Measurements from ENCODE around the gene MED12L. TPM values are rescaled to one million over a fixed set of nuclear protein-coding genes. Genes with fewer than 3 reads are reported as not detected.

MED12L gene
- total and polyA plus RNA-seq, 10 of the 15 experiments (the other 5 are each of a cell fraction or from before 2014, with no cell fraction given), result 0.01 to 0.06 (median 0.03) TPM; not detected in 2

- no TSS peak for BruUV-seq (replicated peaks)
- Histone ChIP-seq H3K79me2 (ENCODE audit: control insufficient read depth, insufficient read depth, low read length) (no peaks in the 10 kb centered on the region), H2AFZ (ENCODE audit: control insufficient read depth, low read depth, low read length) (no peak within 1 kb of the TSS), H3K9ac (ENCODE audit: control insufficient read depth, insufficient read depth, low read length) (no peak within 1 kb of the TSS), H3K36me3 (ENCODE audit: control insufficient read depth in 2 of 2, insufficient read depth in 2 of 2, low read length in 1 of 2) (no peaks in the 10 kb centered on the region), H3K4me3 (no peak within 1 kb of the TSS), H3K4me1 (ENCODE audit: control insufficient read depth, insufficient read depth, low read length) (no peaks in the 10 kb centered on the region), H4K20me1 (ENCODE audit: control insufficient read depth, insufficient read depth) (no peaks in the 10 kb centered on the region), H3K4me2 (ENCODE audit: control insufficient read depth, insufficient read depth) (no peak within 1 kb of the TSS), H3K9me3 (replicated peaks; ENCODE audit: control insufficient read depth, insufficient read depth, low read length) (no peaks in the 10 kb centered on the region), H3K27ac (ENCODE audit: control insufficient read depth, insufficient read depth) (no peak within 1 kb of the TSS), H3K27me3 (replicated peaks in 1 of 2; ENCODE audit: control insufficient read depth in 2 of 2, insufficient read depth in 2 of 2, low read length in 1 of 2) (0 out of 4 replicates have a peak, but pooled peaks cover 0 to 3% of the 10 kb centered on the region in 2 experiments)
- WGBS (ENCODE audit: insufficient coverage, insufficient replicate concordance, low lambda C conversion rate, missing lambda C conversion rate), result 90% methylated on average over 1 of the region's 1 CpG
- in situ Hi-C loops (cut with MboI), result no loop called here
- ChIA-PET CTCF (interaction anchor here (0.7 to 2.5 kb wide), 3 partner anchors 32 to 510 kb away, joined by 3 to 12 read pairs (median 3); no protein-coding TSS in a partner anchor), RAD21 (ENCODE audit: unreplicated experiment) (no interaction called here), SMC1A (ENCODE audit: uncharacterized antibody, unreplicated experiment) (no interaction called here), POLR2A (no interaction called here)
- DNase-seq (ENCODE audit: low read depth, low spot score) (no peak), FAIRE-seq (no peak), ATAC-seq (no peak)
- no peak for TF ChIP-seq SREBF2 (IDR thresholded peaks at IDR 0.05; ENCODE audit: low read length)
- TF ChIP-seq SREBF1 (IDR thresholded peaks at IDR 0.05; ENCODE audit: low read length), result no peak
- intact Hi-C loops (cut with micrococcal nuclease; ENCODE audit: unreplicated experiment), result no loop called here
Observed at GRCh38 chr3:151329363-151329762, 243.9 kb downstream of the MED12L start, which contains the start of gene P2RY13. TSS of gene P2RY13 (minus strand) at chr3:151329549. CDS start at chr3:151329528, 21 bp downstream.

GRCh38 chr3:151330379-151330778 lies 244.9 kb downstream of the MED12L start:
- ATAC-seq (no peak), FAIRE-seq (no peak), DNase-seq (ENCODE audit: low read depth, low spot score) (no peak)
- SMC1A ChIA-PET (ENCODE audit: uncharacterized antibody, unreplicated experiment), result no interaction called here
- Histone ChIP-seq H3K4me1 (ENCODE audit: control insufficient read depth, insufficient read depth, low read length) (no peaks in the 10 kb centered on the region), H3K27me3 (replicated peaks in 1 of 2; ENCODE audit: control insufficient read depth in 2 of 2, insufficient read depth in 2 of 2, low read length in 1 of 2) (0 out of 4 replicates have a peak, but pooled peaks cover 0 to 3% of the 10 kb centered on the region in 2 experiments), H4K20me1 (ENCODE audit: control insufficient read depth, insufficient read depth) (no peaks in the 10 kb centered on the region), H3K36me3 (ENCODE audit: control insufficient read depth in 2 of 2, insufficient read depth in 2 of 2, low read length in 1 of 2) (no peaks in the 10 kb centered on the region), H3K79me2 (ENCODE audit: control insufficient read depth, insufficient read depth, low read length) (no peaks in the 10 kb centered on the region), H3K27ac (ENCODE audit: control insufficient read depth, insufficient read depth) (no peak overlapping the region), H3K4me3 (no peak overlapping the region), H3K4me2 (ENCODE audit: control insufficient read depth, insufficient read depth) (no peak overlapping the region), H3K9ac (ENCODE audit: control insufficient read depth, insufficient read depth, low read length) (no peak overlapping the region), H3K9me3 (replicated peaks; ENCODE audit: control insufficient read depth, insufficient read depth, low read length) (no peaks in the 10 kb centered on the region), H2AFZ (ENCODE audit: control insufficient read depth, low read depth, low read length) (no peak overlapping the region)
- RAD21 ChIA-PET (ENCODE audit: unreplicated experiment), result no interaction called here
- CTCF ChIA-PET, result interaction anchor here (0.9 to 2.4 kb wide), 2 partner anchors 103 to 509 kb away, joined by 3 to 8 read pairs; no protein-coding TSS in a partner anchor
- no TSS peak for BruUV-seq (replicated peaks)
- WGBS (ENCODE audit: insufficient coverage, insufficient replicate concordance, low lambda C conversion rate, missing lambda C conversion rate), result 19% methylated on average over 4 of the region's 4 CpGs
- in situ Hi-C loops (cut with MboI) (no loop called here), intact Hi-C loops (cut with micrococcal nuclease; ENCODE audit: unreplicated experiment) (no loop called here)
- TF ChIP-seq IRF3 (IDR thresholded peaks at IDR 0.05), result no peak
- no peak for TF ChIP-seq NFXL1 (IDR thresholded peaks at IDR 0.05; ENCODE audit: borderline replicate concordance)
- no peak for TF ChIP-seq WRNIP1 (IDR thresholded peaks at IDR 0.05; ENCODE audit: borderline replicate concordance, low read depth, low read length)
- no peak for TF ChIP-seq POLR2A (IDR thresholded peaks at IDR 0.05; ENCODE audit: low read depth, low read length)
- TF ChIP-seq JUNB (IDR thresholded peaks at IDR 0.05), result no peak
- TF ChIP-seq KAT2A (conservative IDR thresholded peaks at IDR 0.05; ENCODE audit: control insufficient read depth, low read depth, low read length), result no peak
- TF ChIP-seq CREB1 (IDR thresholded peaks at IDR 0.05; ENCODE audit: low read depth), result no peak
- POLR2A ChIA-PET, result no interaction called here

All from GM12878 (cell line).